Kidney (tissue), 14 donors: Measurements from ENCODE around the gene CLTCL1. TPM values are rescaled to one million over a fixed set of nuclear protein-coding genes. Genes with fewer than 3 reads are reported as not detected.

ENCODE experiments used
- DNase-seq, 5 donors: peaks; one replicate each; pipeline ENCODE4 v3.0.0-alpha.2; 2013 to 2020
- FAIRE-seq: peaks from 2 replicates; lab custom pipeline; 2012; peaks lifted over from hg19 to GRCh38; lab: Jason Lieb, UNC
- H3K27ac ChIP-seq, 2 donors: one replicate each; pipeline ENCODE4 v1.7.0; 2013; ENCODE audit warnings: low read depth in 2 of 2, low read length in 2 of 2, inconsistent platforms in 1 of 2
- H3K27me3 ChIP-seq: one replicate; pipeline ENCODE4 v1.7.1; 2013; ENCODE audit warnings: low read length, inconsistent platforms; ENCODE audit not compliant: control insufficient read depth, insufficient read depth
- H3K36me3 ChIP-seq, 3 donors: one replicate each; pipeline versions ENCODE4 v1.7.0 to v1.7.1; 2013; ENCODE audit warnings: low read length in 3 of 3, control low read depth in 1 of 3, inconsistent platforms in 1 of 3; ENCODE audit not compliant: insufficient read depth in 3 of 3, control insufficient read depth in 2 of 3
- H3K4me1 ChIP-seq, 3 donors: one replicate each; pipeline versions ENCODE4 v1.7.0 to v1.7.1; 2013; ENCODE audit warnings: low read length in 3 of 3, inconsistent platforms in 1 of 3, low read depth in 1 of 3; ENCODE audit not compliant: control insufficient read depth in 2 of 3, insufficient read depth in 2 of 3
- H3K4me3 ChIP-seq, 3 donors: one replicate each; pipeline versions ENCODE4 v1.7.0 to v1.8.1; 2013; ENCODE audit warnings: low read length in 3 of 3, control low read depth in 1 of 3, inconsistent platforms in 1 of 3
- H3K9ac ChIP-seq, 3 donors: one replicate each; pipeline versions ENCODE4 v1.7.0 to v1.7.1; 2013; ENCODE audit warnings: low read length in 3 of 3, control low read depth in 1 of 3, inconsistent platforms in 1 of 3
- H3K9me3 ChIP-seq, 3 donors: one replicate each; pipeline versions ENCODE4 v1.7.0 to v1.7.1; 2013; ENCODE audit warnings: low read length in 3 of 3, control low read depth in 1 of 3, inconsistent platforms in 1 of 3; ENCODE audit not compliant: control insufficient read depth in 2 of 3, insufficient read depth in 1 of 3
- CTCF ChIP-seq: IDR thresholded peaks from 3 replicates; pipeline ENCODE4 v1.5.1; 2012; ENCODE audit warnings: mild to moderate bottlenecking, moderate library complexity, borderline replicate concordance; ENCODE audit not compliant: insufficient read depth; ENCODE audit errors: extremely low read depth
- intact Hi-C: fragments of 100-400 bp; cut with DNase I; formaldehyde crosslinking; loops from one replicate; pipeline ENCODE4 v1.11.1; 2022
- polyA plus RNA-seq: library from polyadenylated mRNA; stranded (reverse); fragments of 350-450 nt; fragmentation: Illumina TruSeq; extraction: RNeasy Lipid Tissue Mini Kit (QIAGEN cat#74804); gene quantifications from one replicate; pipeline ENCODE4 v1.2.3, GENCODE V29; 2014; ENCODE audit warnings: low read depth, low replicate concordance; ENCODE audit not compliant: insufficient read depth
- total RNA-seq: library from RNA; stranded (reverse); fragmentation: NEBNext Ultra II Directional; extraction: Animal tissue kit (Norgen Biotek cat#: 25700); gene quantifications from one replicate; pipeline ENCODE4 v1.2.1, GENCODE V29; 2021
- donor health status: control.
- donor health status: control.
- donor health status: control.
- donor health status: control.
- donor health status: control.
- donor health status: DM: yes; HTN: yes; CAD: no.
- donor health status: Normal renal cell carcinoma (clear cell type).

Gene CLTCL1
- total and polyA plus RNA-seq, 2 donors from 2014 or later: 4.0 to 6.3 TPM

GRCh38 chr22:19168088-19168890 is 123.2 kb downstream of the CLTCL1 start:
- Histone ChIP-seq H3K4me3 (no peak overlapping the region), H3K36me3 (no peaks in the 10 kb centered on the region), H3K9ac (no peak overlapping the region), H3K27ac (no peak overlapping the region), H3K9me3 (no peaks in the 10 kb centered on the region), H3K4me1 (peaks cover 0 to 23% (median 10%) of the 10 kb centered on the region in 3 donors), H3K27me3 (peaks cover 16% of the 10 kb centered on the region)
- no peak for FAIRE-seq
- no peak for DNase-seq
- intact Hi-C loops: loop anchor here (5.0 kb wide), 1 partner anchor 51 kb away; no protein-coding TSS in a partner anchor
- TF ChIP-seq CTCF: no peak

- no peaks in the 10 kb centered on the region for H3K36me3 ChIP-seq
- DNase-seq (no peak), FAIRE-seq (no peak)
- peaks cover 16% of the 10 kb centered on the region for H3K27me3 ChIP-seq
- no peak for TF ChIP-seq CTCF
- H3K4me3 ChIP-seq: no peak overlapping the region
- intact Hi-C loops: loop anchor here (5.0 kb wide), 1 partner anchor 50 kb away; no protein-coding TSS in a partner anchor
- peaks cover 0 to 13% (median under 1%) of the 10 kb centered on the region in 3 donors for H3K4me1 ChIP-seq
- no peak overlapping the region for H3K9ac ChIP-seq
- no peaks in the 10 kb centered on the region for H3K9me3 ChIP-seq
- H3K27ac ChIP-seq: no peak overlapping the region
These were observed 124.2 kb downstream of the CLTCL1 start for GRCh38 chr22:19167106-19167869.

- no peak for TF ChIP-seq CTCF
- no peaks in the 10 kb centered on the region for H3K9me3 ChIP-seq
- intact Hi-C loops: loop anchor here (5.0 kb wide), 1 partner anchor 49 kb away; no protein-coding TSS in a partner anchor
- H3K36me3 ChIP-seq: no peaks in the 10 kb centered on the region
- no peak for FAIRE-seq
- H3K4me3 ChIP-seq: no peak overlapping the region
- no peak overlapping the region for H3K27ac ChIP-seq
- H3K4me1 ChIP-seq: peaks cover 0 to 11% (median 0%) of the 10 kb centered on the region in 3 donors
- no peak for DNase-seq
- no peak overlapping the region for H3K9ac ChIP-seq
- peaks cover 16% of the 10 kb centered on the region for H3K27me3 ChIP-seq
These were observed 125.1 kb downstream of the CLTCL1 start for GRCh38 chr22:19166421-19166820.
